ENCODE data around the gene OLFML1. TPM values are rescaled to one million over a fixed set of nuclear protein-coding genes. Genes with fewer than 3 reads are reported as not detected.
A peak's percentile ranks its signal among the peaks of the same experiment; 100 is the strongest.

Gene OLFML1
- total RNA-seq, 1 experiment from 2014 or later = not detected

GRCh38 chr11:7457211-7457610 lies 28.1 kb upstream of the OLFML1 start:
- TF ChIP-seq, protein P1, sequence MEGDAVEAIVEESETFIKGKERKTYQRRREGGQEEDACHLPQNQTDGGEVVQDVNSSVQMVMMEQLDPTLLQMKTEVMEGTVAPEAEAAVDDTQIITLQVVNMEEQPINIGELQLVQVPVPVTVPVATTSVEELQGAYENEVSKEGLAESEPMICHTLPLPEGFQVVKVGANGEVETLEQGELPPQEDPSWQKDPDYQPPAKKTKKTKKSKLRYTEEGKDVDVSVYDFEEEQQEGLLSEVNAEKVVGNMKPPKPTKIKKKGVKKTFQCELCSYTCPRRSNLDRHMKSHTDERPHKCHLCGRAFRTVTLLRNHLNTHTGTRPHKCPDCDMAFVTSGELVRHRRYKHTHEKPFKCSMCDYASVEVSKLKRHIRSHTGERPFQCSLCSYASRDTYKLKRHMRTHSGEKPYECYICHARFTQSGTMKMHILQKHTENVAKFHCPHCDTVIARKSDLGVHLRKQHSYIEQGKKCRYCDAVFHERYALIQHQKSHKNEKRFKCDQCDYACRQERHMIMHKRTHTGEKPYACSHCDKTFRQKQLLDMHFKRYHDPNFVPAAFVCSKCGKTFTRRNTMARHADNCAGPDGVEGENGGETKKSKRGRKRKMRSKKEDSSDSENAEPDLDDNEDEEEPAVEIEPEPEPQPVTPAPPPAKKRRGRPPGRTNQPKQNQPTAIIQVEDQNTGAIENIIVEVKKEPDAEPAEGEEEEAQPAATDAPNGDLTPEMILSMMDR (IDR thresholded peaks at IDR 0.05; ENCODE audit: unreplicated experiment) = no peak
- no peak overlapping the region for H3K27ac Mint-ChIP-seq (ENCODE audit: low read depth, unreplicated experiment)
- H3K27me3 Mint-ChIP-seq (ENCODE audit: insufficient read depth, unreplicated experiment) = peaks cover 12% of the 10 kb centered on the region
- POLR2A ChIA-PET = interaction anchor here (0.9 kb wide), 1 partner anchor 220 kb away, joined by 3 read pairs; no protein-coding TSS in a partner anchor
- BruUV-seq (replicated peaks) = no TSS peak
- peaks cover 7% of the 10 kb centered on the region for H3K4me1 Mint-ChIP-seq (ENCODE audit: insufficient read depth, unreplicated experiment)
- peak; percentile 68 for DNase-seq (ENCODE audit: unreplicated experiment)
- no peaks in the 10 kb centered on the region for H3K36me3 Mint-ChIP-seq (ENCODE audit: insufficient read depth, unreplicated experiment)
- CTCF ChIA-PET = interaction anchor here (0.6 to 10.8 kb wide), 5 partner anchors 15 to 803 kb away, joined by 3 to 102 read pairs (median 4); no protein-coding TSS in a partner anchor
- intact Hi-C loops (cut with micrococcal nuclease) = no loop called here
- H3K4me3 Mint-ChIP-seq (ENCODE audit: unreplicated experiment) = no peak overlapping the region
- H3K9me3 Mint-ChIP-seq (ENCODE audit: unreplicated experiment) = peaks cover 8% of the 10 kb centered on the region

GRCh38 chr11:7462706-7463105 lies 22.6 kb upstream of the OLFML1 start:
- CTCF ChIA-PET = interaction anchor here (0.7 to 1.6 kb wide), 2 partner anchors 8 to 365 kb away, joined by 3 read pairs; no protein-coding TSS in a partner anchor
- BruUV-seq (replicated peaks) = no TSS peak
- Mint-ChIP-seq H3K4me3 (ENCODE audit: unreplicated experiment) (no peak overlapping the region), H3K36me3 (ENCODE audit: insufficient read depth, unreplicated experiment) (no peaks in the 10 kb centered on the region), H3K27me3 (ENCODE audit: insufficient read depth, unreplicated experiment) (peaks cover 12% of the 10 kb centered on the region), H3K27ac (ENCODE audit: low read depth, unreplicated experiment) (no peak overlapping the region), H3K4me1 (ENCODE audit: insufficient read depth, unreplicated experiment) (no peaks in the 10 kb centered on the region), H3K9me3 (ENCODE audit: unreplicated experiment) (peaks cover 8% of the 10 kb centered on the region)
- POLR2A ChIA-PET = interaction anchor here (0.7 kb wide), 1 partner anchor 44 kb away, joined by 3 read pairs; no protein-coding TSS in a partner anchor
- intact Hi-C loops (cut with micrococcal nuclease) = no loop called here
- TF ChIP-seq, protein P1 (IDR thresholded peaks at IDR 0.05; ENCODE audit: unreplicated experiment) = no peak
- DNase-seq (ENCODE audit: unreplicated experiment) = no peak

- no peak overlapping the region for H3K27ac Mint-ChIP-seq (ENCODE audit: low read depth, unreplicated experiment)
- H3K27me3 Mint-ChIP-seq (ENCODE audit: insufficient read depth, unreplicated experiment) = no peaks in the 10 kb centered on the region
- no peaks in the 10 kb centered on the region for H3K36me3 Mint-ChIP-seq (ENCODE audit: insufficient read depth, unreplicated experiment)
- no peak overlapping the region for H3K4me3 Mint-ChIP-seq (ENCODE audit: unreplicated experiment)
- H3K4me1 Mint-ChIP-seq (ENCODE audit: insufficient read depth, unreplicated experiment) = no peaks in the 10 kb centered on the region
- H3K9me3 Mint-ChIP-seq (ENCODE audit: unreplicated experiment) = no peaks in the 10 kb centered on the region
- intact Hi-C loops (cut with micrococcal nuclease) = no loop called here
- ChIA-PET POLR2A (no interaction called here), CTCF (interaction anchor here (1.1 kb wide), 1 partner anchor 209 kb away, joined by 4 read pairs; no protein-coding TSS in a partner anchor)
- no TSS peak for BruUV-seq (replicated peaks)
- TF ChIP-seq, protein P1 (IDR thresholded peaks at IDR 0.05; ENCODE audit: unreplicated experiment) = no peak
- no peak for DNase-seq (ENCODE audit: unreplicated experiment)
These were observed 17.7 kb upstream of the OLFML1 start for GRCh38 chr11:7467652-7468051.

DNA sequence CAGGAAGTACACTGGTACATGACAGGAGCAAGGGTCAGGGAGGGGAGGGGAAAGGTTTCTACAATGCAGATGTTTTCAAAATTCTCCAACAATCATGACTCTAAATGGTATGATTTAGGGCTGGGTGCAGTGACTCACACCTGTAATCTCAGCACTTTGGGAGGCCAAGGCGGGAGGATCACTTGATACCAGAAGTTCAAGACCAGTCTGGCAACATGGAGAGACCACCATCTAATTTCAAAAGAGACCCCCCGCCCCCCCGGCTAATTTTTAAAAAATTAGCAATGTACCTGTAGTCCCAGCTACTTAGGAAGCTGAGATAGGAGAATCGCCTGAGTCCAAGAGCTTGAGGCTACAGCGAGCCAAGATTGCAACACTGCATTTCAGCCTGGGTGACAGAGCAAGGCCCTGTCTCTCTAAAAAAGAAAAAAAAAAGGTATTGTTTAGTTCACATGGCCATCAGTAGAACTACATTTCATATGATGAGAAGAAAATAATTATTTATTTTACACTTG lies 15.9 kb upstream of the OLFML1 start:
- no peaks in the 10 kb centered on the region for H3K4me1 Mint-ChIP-seq (ENCODE audit: insufficient read depth, unreplicated experiment)
- H3K36me3 Mint-ChIP-seq (ENCODE audit: insufficient read depth, unreplicated experiment) = no peaks in the 10 kb centered on the region
- H3K9me3 Mint-ChIP-seq (ENCODE audit: unreplicated experiment) = no peaks in the 10 kb centered on the region
- no peak overlapping the region for H3K27ac Mint-ChIP-seq (ENCODE audit: low read depth, unreplicated experiment)
- no peaks in the 10 kb centered on the region for H3K27me3 Mint-ChIP-seq (ENCODE audit: insufficient read depth, unreplicated experiment)
- no peak overlapping the region for H3K4me3 Mint-ChIP-seq (ENCODE audit: unreplicated experiment)
- no TSS peak for BruUV-seq (replicated peaks)
- POLR2A ChIA-PET = interaction anchor here (0.6 kb wide), 1 partner anchor 20 kb away, joined by 3 read pairs; no protein-coding TSS in a partner anchor
- no peak for DNase-seq (ENCODE audit: unreplicated experiment)
- CTCF ChIA-PET = interaction anchor here (0.6 to 1.8 kb wide), 4 partner anchors 23 to 1402 kb away, joined by 3 to 8 read pairs (median 4); no protein-coding TSS in a partner anchor
- TF ChIP-seq, protein P1 (IDR thresholded peaks at IDR 0.05; ENCODE audit: unreplicated experiment) = no peak
- intact Hi-C loops (cut with micrococcal nuclease) = no loop called here
